ENCODE measurements around the gene LTB.

Gene LTB

GRCh38 chr6:31580807-31581433 is 1.3 kb downstream of the LTB start:
- peak; percentile 31 for DNase-seq (ENCODE audit: low read depth)
- peak overlapping the region; percentile 64 for H3K4me3 ChIP-seq (ENCODE audit: low read depth, low read length)
- in situ Hi-C loops (cut with HindIII; ENCODE audit: low sequenced_read_pairs): no loop called here
- peak; percentile 88 for TF ChIP-seq CTCF (IDR thresholded peaks at IDR 0.05; ENCODE audit: low read depth, low read length, missing control alignments)

- DNase-seq (ENCODE audit: low read depth): no peak
- peak overlapping the region; percentile 64 for H3K4me3 ChIP-seq (ENCODE audit: low read depth, low read length)
- in situ Hi-C loops (cut with HindIII; ENCODE audit: low sequenced_read_pairs): no loop called here
- TF ChIP-seq CTCF (IDR thresholded peaks at IDR 0.05; ENCODE audit: low read depth, low read length, missing control alignments): no peak
Observed at GRCh38 chr6:31580438-31580740, 1.8 kb downstream of the LTB start.

GRCh38 chr6:31579546-31580437 is 2.4 kb downstream of the LTB start:
- no peak for DNase-seq (ENCODE audit: low read depth)
- TF ChIP-seq CTCF (IDR thresholded peaks at IDR 0.05; ENCODE audit: low read depth, low read length, missing control alignments): no peak
- no peak overlapping the region for H3K4me3 ChIP-seq (ENCODE audit: low read depth, low read length)
- in situ Hi-C loops (cut with HindIII; ENCODE audit: low sequenced_read_pairs): no loop called here

GRCh38 chr6:31579119-31579505 is 3.1 kb downstream of the LTB start:
- no peak for TF ChIP-seq CTCF (IDR thresholded peaks at IDR 0.05; ENCODE audit: low read depth, low read length, missing control alignments)
- no peak overlapping the region for H3K4me3 ChIP-seq (ENCODE audit: low read depth, low read length)
- in situ Hi-C loops (cut with HindIII; ENCODE audit: low sequenced_read_pairs): no loop called here
- no peak for DNase-seq (ENCODE audit: low read depth)

- TF ChIP-seq CTCF (IDR thresholded peaks at IDR 0.05; ENCODE audit: low read depth, low read length, missing control alignments): no peak
Observed at GRCh38 chr6:31578184-31579118, 3.8 kb downstream of the LTB start.

GRCh38 chr6:31577579-31577966 is 4.7 kb downstream of the LTB start:
- no peak for TF ChIP-seq CTCF (IDR thresholded peaks at IDR 0.05; ENCODE audit: low read depth, low read length, missing control alignments)
- no peak overlapping the region for H3K4me3 ChIP-seq (ENCODE audit: low read depth, low read length)

More at GRCh38 chr6:31578184-31579118, 3.8 kb downstream of the LTB start:
- in situ Hi-C loops (cut with HindIII; ENCODE audit: low sequenced_read_pairs): no loop called here
- DNase-seq (ENCODE audit: low read depth): no peak
- no peak overlapping the region for H3K4me3 ChIP-seq (ENCODE audit: low read depth, low read length)

More at GRCh38 chr6:31577579-31577966, 4.7 kb downstream of the LTB start:
- in situ Hi-C loops (cut with HindIII; ENCODE audit: low sequenced_read_pairs): no loop called here
- DNase-seq (ENCODE audit: low read depth): no peak
